ENCODE measurements around the gene PACRG.

DNA sequence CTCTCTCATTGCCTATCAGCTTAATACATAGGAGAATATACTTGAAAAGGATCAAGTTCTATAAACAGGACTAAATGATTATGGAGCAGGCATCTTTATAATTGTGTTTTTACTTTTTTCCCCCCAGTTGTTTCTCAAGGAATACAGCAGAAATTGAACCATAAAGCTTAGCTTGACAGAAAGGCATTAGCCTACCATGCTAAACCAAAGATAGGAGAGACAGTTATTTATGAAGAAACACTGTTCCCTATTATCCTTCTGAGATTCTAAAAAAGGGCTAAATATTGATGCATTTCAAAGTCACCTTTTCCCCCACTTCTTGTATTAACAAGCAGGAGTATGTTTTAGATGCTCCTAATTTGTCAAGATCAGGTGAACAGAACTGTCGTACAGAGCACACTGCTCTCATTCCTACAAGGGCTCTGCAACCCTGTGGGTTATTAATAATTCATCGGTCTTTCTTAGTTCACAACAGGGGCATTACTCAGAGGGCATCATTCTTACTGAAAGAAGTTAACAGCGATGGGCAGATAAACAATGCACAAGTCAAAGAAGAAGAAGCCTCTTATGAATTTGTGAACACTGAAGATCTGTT is 38.9 kb upstream of the PACRG start:
- TF ChIP-seq ZNF549 (CRISPR knock-in tag; IDR thresholded peaks at IDR 0.05) (no peak), HCFC1 (IDR thresholded peaks at IDR 0.05; ENCODE audit: low read depth, low read length) (no peak), ARID4A (CRISPR knock-in tag; IDR thresholded peaks at IDR 0.05; ENCODE audit: borderline replicate concordance) (no peak), ZNF737 (CRISPR knock-in tag; IDR thresholded peaks at IDR 0.05; ENCODE audit: borderline replicate concordance) (no peak), ZNF724P (CRISPR knock-in tag; IDR thresholded peaks at IDR 0.05; ENCODE audit: borderline replicate concordance) (no peak), TBX3 (IDR thresholded peaks at IDR 0.05; ENCODE audit: borderline replicate concordance) (no peak), MXI1 (IDR thresholded peaks at IDR 0.05; ENCODE audit: borderline replicate concordance, low read depth, low read length) (no peak), CTCF (CRISPR knock-in tag; IDR thresholded peaks at IDR 0.05) (no peak), RAD21 (CRISPR knock-in tag; IDR thresholded peaks at IDR 0.05) (no peak), ZNF644 (CRISPR knock-in tag; IDR thresholded peaks at IDR 0.05; ENCODE audit: low read depth) (no peak), ZFX (CRISPR knock-in tag; IDR thresholded peaks at IDR 0.05; ENCODE audit: low read depth) (no peak), KDM4B (CRISPR knock-in tag; IDR thresholded peaks at IDR 0.05) (no peak)
- TF ChIP-seq, protein P1, sequence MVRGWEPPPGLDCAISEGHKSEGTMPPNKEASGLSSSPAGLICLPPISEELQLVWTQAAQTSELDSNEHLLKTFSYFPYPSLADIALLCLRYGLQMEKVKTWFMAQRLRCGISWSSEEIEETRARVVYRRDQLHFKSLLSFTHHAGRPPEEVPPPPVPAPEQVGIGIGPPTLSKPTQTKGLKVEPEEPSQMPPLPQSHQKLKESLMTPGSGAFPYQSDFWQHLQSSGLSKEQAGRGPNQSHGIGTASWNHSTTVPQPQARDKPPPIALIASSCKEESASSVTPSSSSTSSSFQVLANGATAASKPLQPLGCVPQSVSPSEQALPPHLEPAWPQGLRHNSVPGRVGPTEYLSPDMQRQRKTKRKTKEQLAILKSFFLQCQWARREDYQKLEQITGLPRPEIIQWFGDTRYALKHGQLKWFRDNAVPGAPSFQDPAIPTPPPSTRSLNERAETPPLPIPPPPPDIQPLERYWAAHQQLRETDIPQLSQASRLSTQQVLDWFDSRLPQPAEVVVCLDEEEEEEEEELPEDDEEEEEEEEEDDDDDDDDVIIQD (CRISPR knock-in tag; IDR thresholded peaks at IDR 0.05; ENCODE audit: low read depth), result no peak
